Tibial nerve (tissue), 4 donors: ENCODE measurements around the gene SLC6A16.

ENCODE experiments used
- CTCF ChIP-seq, 5 experiments: fragments of 200-600 bp in 3 of 5; fragments of 450-650 bp in 2 of 5; sonication (generic) in 3 of 5; IDR thresholded peaks; one replicate each; pipeline ENCODE4 v1.5.1; 2016 to 2019; ENCODE audit warnings: antibody characterized with exemption in 5 of 5, mild to moderate bottlenecking in 3 of 5, moderate library complexity in 2 of 5
- EP300 ChIP-seq, 2 donors: sonication (generic); formaldehyde crosslinking; IDR thresholded peaks; one replicate each; pipeline ENCODE4 v1.6.1; 2017; ENCODE audit warnings: antibody characterized with exemption in 2 of 2, mild to moderate bottlenecking in 1 of 2
- POLR2A ChIP-seq, 2 donors: fragments of 450-650 bp; IDR thresholded peaks; one replicate each; pipeline ENCODE4 v1.6.1; 2017; ENCODE audit warnings: antibody characterized with exemption in 2 of 2, mild to moderate bottlenecking in 2 of 2, moderate library complexity in 2 of 2

DNA sequence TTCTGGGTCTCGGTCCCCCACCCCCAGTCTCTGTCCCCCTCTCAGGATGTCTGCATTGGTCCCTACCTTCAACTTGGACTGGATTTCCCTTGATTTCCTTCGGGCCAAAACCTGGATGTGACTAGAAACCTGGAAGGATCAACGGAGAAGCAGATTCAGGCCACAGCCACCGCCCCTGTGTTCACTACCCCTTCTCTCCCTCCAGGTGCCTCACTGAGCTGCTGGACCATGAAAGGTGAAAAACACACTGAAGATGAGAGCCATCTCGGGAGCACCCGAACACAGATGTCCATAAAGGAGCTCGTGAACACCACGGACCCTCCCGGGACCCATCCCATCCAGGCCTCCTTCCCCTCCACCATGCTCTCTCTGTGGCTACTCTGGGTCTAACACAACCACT lies 32.2 kb upstream of the SLC6A16 start:
- TF ChIP-seq CTCF (IDR thresholded peaks at IDR 0.05) (no peak), POLR2A (IDR thresholded peaks at IDR 0.05) (no peak), EP300 (IDR thresholded peaks at IDR 0.05) (no peak)
